Ishikawa (cell line): ENCODE measurements around the gene JARID2.

Source experiments
- CREB1 ChIP-seq: IDR thresholded peaks from 2 replicates; pipeline ENCODE4 v1.6.1; 2012; ENCODE audit warnings: low read depth
- EGR1 ChIP-seq: IDR thresholded peaks from 2 replicates; pipeline ENCODE4 v1.6.1; 2012
- EP300 ChIP-seq: IDR thresholded peaks from 2 replicates; pipeline ENCODE4 v1.6.1; 2012; ENCODE audit warnings: borderline replicate concordance
- FOXM1 ChIP-seq: IDR thresholded peaks from 2 replicates; pipeline ENCODE4 v1.6.1; 2012; ENCODE audit warnings: low read depth, borderline replicate concordance
- RAD21 ChIP-seq: IDR thresholded peaks from 2 replicates; pipeline ENCODE4 v1.6.1; 2012; ENCODE audit warnings: low read depth
- REST ChIP-seq: IDR thresholded peaks from 2 replicates; pipeline ENCODE4 v1.6.1; 2012; ENCODE audit warnings: low read depth, mild to moderate bottlenecking
- TAF1 ChIP-seq: IDR thresholded peaks from 2 replicates; pipeline ENCODE4 v1.6.1; 2012; ENCODE audit warnings: low read depth, mild to moderate bottlenecking
- TCF12 ChIP-seq: IDR thresholded peaks from 2 replicates; pipeline ENCODE4 v1.6.1; 2012; ENCODE audit warnings: low read depth
- TEAD4 ChIP-seq: IDR thresholded peaks from 2 replicates; pipeline ENCODE4 v1.6.1; 2012
- USF1 ChIP-seq: IDR thresholded peaks from 2 replicates; pipeline ENCODE4 v1.6.1; 2012
- YY1 ChIP-seq: IDR thresholded peaks from 2 replicates; pipeline ENCODE4 v1.6.1; 2012; ENCODE audit warnings: low read depth
- TF ChIP-seq, protein P1 (sequence below): IDR thresholded peaks from 2 replicates; pipeline ENCODE4 v1.6.1; 2012

GRCh38 chr6:15335916-15336315 is 90.0 kb downstream of the JARID2 start:
- no peak for TF ChIP-seq FOXM1
- TF ChIP-seq REST = no peak
- no peak for TF ChIP-seq EP300
- no peak for TF ChIP-seq YY1
- TF ChIP-seq RAD21 = no peak
- no peak for TF ChIP-seq TAF1
- TF ChIP-seq USF1 = no peak
- no peak for TF ChIP-seq CREB1
- no peak for TF ChIP-seq EGR1
- TF ChIP-seq TCF12 = no peak
- TF ChIP-seq, protein P1, sequence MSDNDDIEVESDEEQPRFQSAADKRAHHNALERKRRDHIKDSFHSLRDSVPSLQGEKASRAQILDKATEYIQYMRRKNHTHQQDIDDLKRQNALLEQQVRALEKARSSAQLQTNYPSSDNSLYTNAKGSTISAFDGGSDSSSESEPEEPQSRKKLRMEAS = no peak
- no peak for TF ChIP-seq TEAD4
